Measurements from ENCODE around the gene RPSA. TPM values are rescaled to one million over a fixed set of nuclear protein-coding genes. Genes with fewer than 3 reads are reported as not detected.
"Not testable (repeated sequence)": the region's sequence is repeated elsewhere in the genome, so short reads cannot be mapped to it uniquely, and the experiment has no call there.

The RPSA gene
- total RNA-seq, result 1,413 and 1,431 TPM in 2 replicates

- intact Hi-C loops (cut with micrococcal nuclease), result loop anchor here (1.0 to 5.0 kb wide), 11 partner anchors 10 to 1269 kb away; partner anchors contain the start of genes ACAA1, EIF1B, EXOG and MYD88
Observed at GRCh38 chr3:39406368-39407258, at the start of gene RPSA. Gene RPSA (plus strand): TSS chr3:39406720. CDS start chr3:39407654, 934 bp downstream.

GRCh38 chr3:39358333-39358732 lies 48.2 kb upstream of the RPSA start:
- intact Hi-C loops (cut with micrococcal nuclease), result loop anchor here (1.0 kb wide), 1 partner anchor 12 kb away; no protein-coding TSS in a partner anchor

- intact Hi-C loops (cut with micrococcal nuclease), result loop anchor here (1.0 to 5.0 kb wide), 8 partner anchors 17 to 309 kb away; partner anchors contain the start of genes RPSA, SCN11A, SLC25A38 and WDR48
Observed at GRCh38 chr3:39361252-39361927, 45.1 kb upstream of the RPSA start.

- intact Hi-C loops (cut with micrococcal nuclease), result loop anchor here (5.0 kb wide), 2 partner anchors 70 to 310 kb away; partner anchors contain the start of genes SCN11A and WDR48
Observed at GRCh38 chr3:39362192-39362591, 44.3 kb upstream of the RPSA start.

- intact Hi-C loops (cut with micrococcal nuclease), result loop anchor here (5.0 kb wide), 2 partner anchors 71 to 311 kb away; partner anchors contain the start of genes SCN11A and WDR48
Observed at GRCh38 chr3:39362812-39363211, 43.7 kb upstream of the RPSA start.

- intact Hi-C loops (cut with micrococcal nuclease), result not testable (repeated sequence)
Observed at GRCh38 chr3:39370450-39370849, 36.1 kb upstream of the RPSA start.

- intact Hi-C loops (cut with micrococcal nuclease), result no loop called here
Observed at GRCh38 chr3:39372833-39373232, 33.7 kb upstream of the RPSA start.

GRCh38 chr3:39376959-39377634 lies 29.4 kb upstream of the RPSA start:
- intact Hi-C loops (cut with micrococcal nuclease), result no loop called here

- intact Hi-C loops (cut with micrococcal nuclease), result loop anchor here (1.0 to 2.0 kb wide), 8 partner anchors 17 to 277 kb away; partner anchors contain the start of gene CCR8
Observed at GRCh38 chr3:39378088-39378487, 28.4 kb upstream of the RPSA start.

- intact Hi-C loops (cut with micrococcal nuclease), result loop anchor here (1.0 to 2.0 kb wide), 8 partner anchors 18 to 278 kb away; partner anchors contain the start of gene CCR8
Observed at GRCh38 chr3:39378957-39379777, 27.4 kb upstream of the RPSA start.

- intact Hi-C loops (cut with micrococcal nuclease), result loop anchor here (2.0 to 10.0 kb wide), 2 partner anchors 51 to 925 kb away; partner anchors contain the start of genes ACVR2B and CCR8
Observed at GRCh38 chr3:39379778-39380155, 26.8 kb upstream of the RPSA start.

GRCh38 chr3:39381432-39381831 lies 25.1 kb upstream of the RPSA start:
- intact Hi-C loops (cut with micrococcal nuclease), result loop anchor here (10.0 kb wide), 1 partner anchor 927 kb away; the partner anchor contains the start of gene ACVR2B

GRCh38 chr3:39383045-39383880 lies 23.3 kb upstream of the RPSA start, which contains the start of gene SLC25A38:
Gene SLC25A38 (plus strand): TSS chr3:39383370. CDS start chr3:39383725, 355 bp downstream.
- intact Hi-C loops (cut with micrococcal nuclease), result loop anchor here (1.0 to 10.0 kb wide), 7 partner anchors 22 to 928 kb away; partner anchors contain the start of genes ACVR2B and SCN11A

- intact Hi-C loops (cut with micrococcal nuclease), result loop anchor here (1.0 to 10.0 kb wide), 10 partner anchors 10 to 929 kb away; partner anchors contain the start of genes ACVR2B, RPSA and SCN11A
Observed at GRCh38 chr3:39383881-39384664, 22.4 kb upstream of the RPSA start.

- intact Hi-C loops (cut with micrococcal nuclease), result loop anchor here (1.0 to 10.0 kb wide), 4 partner anchors 10 to 930 kb away; partner anchors contain the start of genes ACVR2B and RPSA
Observed at GRCh38 chr3:39384665-39385000, 21.9 kb upstream of the RPSA start.

GRCh38 chr3:39385456-39386090 lies 20.9 kb upstream of the RPSA start:
- intact Hi-C loops (cut with micrococcal nuclease), result loop anchor here (10.0 kb wide), 1 partner anchor 931 kb away; the partner anchor contains the start of gene ACVR2B

GRCh38 chr3:39386318-39386717 lies 20.2 kb upstream of the RPSA start:
- intact Hi-C loops (cut with micrococcal nuclease), result loop anchor here (10.0 kb wide), 1 partner anchor 932 kb away; the partner anchor contains the start of gene ACVR2B
